Jurkat, Clone E6-1 (cell line): Measurements from ENCODE around the gene CD40.

Experiments used
- DNase-seq: peaks from one replicate; pipeline ENCODE4 v3.0.0-alpha.2; 2011; ENCODE audit warnings: low read depth, low spot score
- H3K4me3 ChIP-seq: 2 replicates; pipeline ENCODE4 v1.5.1; 2011; ENCODE audit warnings: mild to moderate bottlenecking, low read length, control low read depth, moderate library complexity

CD40 gene

DNA sequence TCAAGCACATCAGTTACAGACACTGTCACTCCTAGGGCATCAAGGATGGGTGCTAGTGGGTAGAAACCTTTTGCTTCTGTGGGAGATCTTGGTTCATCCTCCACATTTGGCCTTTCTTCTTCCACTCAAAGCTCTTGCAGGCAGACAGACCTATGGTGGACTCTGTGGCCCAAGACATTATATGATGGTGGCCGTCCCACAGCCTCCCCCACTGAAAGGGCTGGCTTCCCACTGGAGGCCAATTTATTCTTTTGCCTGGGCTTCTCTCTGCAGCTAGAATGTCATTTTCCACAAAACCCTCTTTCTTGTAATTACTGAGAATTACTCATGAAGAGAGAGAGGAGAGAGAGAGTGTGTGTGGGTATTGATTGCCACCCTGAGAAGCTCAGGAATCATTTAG is 43.8 kb downstream of the CD40 start:
- DNase-seq: no peak
- H3K4me3 ChIP-seq: no peak overlapping the region

GRCh38 chr20:46164254-46164653 is 46.1 kb downstream of the CD40 start:
- H3K4me3 ChIP-seq: no peak overlapping the region
- DNase-seq: no peak

GRCh38 chr20:46167080-46167479 is 49.0 kb downstream of the CD40 start:
- no peak for DNase-seq
- no peak overlapping the region for H3K4me3 ChIP-seq

- DNase-seq: no peak
- H3K4me3 ChIP-seq: no peak overlapping the region
Observed at GRCh38 chr20:46168438-46168837, 50.3 kb downstream of the CD40 start.

GRCh38 chr20:46169245-46170171 is 51.4 kb downstream of the CD40 start:
- DNase-seq: no peak
- no peak overlapping the region for H3K4me3 ChIP-seq

DNA sequence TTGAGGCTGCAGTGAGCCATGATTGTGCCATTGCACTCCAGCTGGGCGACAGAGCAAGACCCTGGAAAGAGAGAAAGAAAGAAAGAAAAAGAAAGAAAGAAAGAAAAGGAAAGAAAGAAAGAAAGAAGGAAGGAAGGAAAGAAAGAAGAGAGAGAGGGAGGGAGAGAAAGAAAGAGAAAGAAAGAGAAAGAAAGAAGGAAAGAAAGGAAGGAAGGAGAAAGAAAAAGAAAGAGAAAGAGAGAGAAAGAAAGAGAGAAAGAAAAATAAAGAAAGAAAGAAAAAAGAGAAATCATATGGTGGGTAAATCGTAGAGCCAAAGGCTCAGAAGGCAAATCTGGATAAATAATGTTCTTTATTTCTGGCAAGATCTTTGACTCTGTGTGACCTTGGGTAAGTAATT is 53.4 kb downstream of the CD40 start:
- H3K4me3 ChIP-seq: no peak overlapping the region
- no peak for DNase-seq

DNA sequence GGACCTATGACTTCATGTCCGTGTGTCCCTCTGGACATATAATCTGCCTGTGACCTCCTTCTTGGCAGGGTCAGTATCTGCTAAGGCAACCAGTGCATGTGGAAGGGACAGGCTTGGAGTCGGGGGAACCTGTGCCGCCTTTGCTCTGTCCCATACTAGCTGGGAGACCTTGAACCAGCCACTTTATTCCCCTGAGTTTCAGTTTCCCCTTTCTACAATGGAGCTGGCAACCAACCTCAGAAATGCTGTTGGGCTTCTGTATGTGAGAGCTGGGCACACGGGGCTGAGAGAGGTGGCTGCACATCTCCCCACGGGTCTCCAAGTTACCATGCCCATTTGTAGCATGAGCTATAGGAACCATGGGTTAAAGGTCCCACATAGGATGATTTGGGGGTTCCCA is 53.8 kb downstream of the CD40 start:
- no peak for DNase-seq
- H3K4me3 ChIP-seq: no peak overlapping the region

- H3K4me3 ChIP-seq: no peak overlapping the region
- DNase-seq: no peak
Observed at GRCh38 chr20:46172455-46172854, 54.3 kb downstream of the CD40 start.

DNA sequence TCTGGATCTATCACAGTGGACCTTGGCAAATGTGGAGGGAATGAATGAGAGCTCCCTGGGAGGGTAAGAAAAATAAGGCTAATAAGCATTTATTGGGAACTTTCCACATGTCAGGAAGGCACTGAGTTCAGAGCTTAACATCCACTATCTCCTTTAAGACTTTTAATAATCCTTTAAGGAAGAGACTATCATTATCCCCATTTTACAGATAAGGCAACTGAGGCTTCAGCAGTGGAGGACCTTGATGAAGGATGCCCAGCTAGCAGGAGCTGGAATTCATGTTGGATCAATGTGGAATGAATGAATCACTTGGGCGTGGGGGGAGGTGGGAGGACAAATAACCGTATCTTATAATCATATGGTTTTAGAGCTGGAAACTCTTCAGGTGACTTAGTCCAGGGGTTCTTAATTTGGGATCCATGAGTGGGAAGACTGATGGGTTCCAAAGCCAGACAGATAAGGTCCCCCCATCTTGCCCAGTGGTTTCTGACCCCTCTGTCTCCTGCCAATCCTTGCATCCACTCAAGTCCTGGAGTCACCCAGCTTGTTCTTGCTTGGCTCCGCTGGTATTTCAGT is 54.9 kb downstream of the CD40 start:
- no peak overlapping the region for H3K4me3 ChIP-seq
- DNase-seq: no peak

DNA sequence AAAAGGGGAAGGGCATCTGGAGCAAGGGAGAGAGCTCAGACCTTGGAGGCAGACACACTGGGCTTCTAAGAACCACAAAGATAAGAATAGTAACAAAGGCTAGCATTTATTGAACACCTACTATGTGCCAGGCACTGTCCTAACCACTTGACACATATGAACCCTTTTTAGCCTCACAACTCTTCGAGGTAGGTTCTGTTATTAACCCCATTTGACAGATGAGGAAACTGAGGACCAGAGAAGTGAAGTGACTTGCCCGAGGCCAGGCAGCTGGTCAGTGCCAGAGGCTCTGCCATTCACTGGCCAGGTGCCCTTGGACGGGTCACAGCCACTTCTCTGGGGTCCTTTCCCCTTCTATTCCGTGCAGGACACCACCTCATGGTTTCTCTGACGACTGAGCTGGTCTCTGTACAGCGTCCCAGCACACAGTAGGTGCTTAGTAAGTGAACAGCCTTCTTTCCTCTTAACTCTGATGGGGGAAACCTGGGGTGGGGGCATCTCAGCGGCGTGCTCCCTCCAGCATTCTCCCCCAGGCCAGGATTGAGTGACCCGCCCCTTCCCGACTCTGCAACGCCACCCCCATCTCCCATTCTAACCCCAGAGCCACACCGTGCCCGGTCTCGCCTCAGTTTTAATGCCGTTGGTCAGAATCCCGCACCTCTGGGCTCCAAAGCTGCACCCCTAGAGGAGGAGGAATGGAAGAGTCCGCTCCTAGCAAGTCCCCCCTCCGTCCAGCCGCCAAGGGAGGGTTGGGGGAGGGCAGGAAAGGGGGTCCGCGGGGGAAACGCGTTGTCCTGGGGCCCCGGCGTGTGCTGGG is 55.7 kb downstream of the CD40 start:
- DNase-seq: no peak
- no peak overlapping the region for H3K4me3 ChIP-seq

DNA sequence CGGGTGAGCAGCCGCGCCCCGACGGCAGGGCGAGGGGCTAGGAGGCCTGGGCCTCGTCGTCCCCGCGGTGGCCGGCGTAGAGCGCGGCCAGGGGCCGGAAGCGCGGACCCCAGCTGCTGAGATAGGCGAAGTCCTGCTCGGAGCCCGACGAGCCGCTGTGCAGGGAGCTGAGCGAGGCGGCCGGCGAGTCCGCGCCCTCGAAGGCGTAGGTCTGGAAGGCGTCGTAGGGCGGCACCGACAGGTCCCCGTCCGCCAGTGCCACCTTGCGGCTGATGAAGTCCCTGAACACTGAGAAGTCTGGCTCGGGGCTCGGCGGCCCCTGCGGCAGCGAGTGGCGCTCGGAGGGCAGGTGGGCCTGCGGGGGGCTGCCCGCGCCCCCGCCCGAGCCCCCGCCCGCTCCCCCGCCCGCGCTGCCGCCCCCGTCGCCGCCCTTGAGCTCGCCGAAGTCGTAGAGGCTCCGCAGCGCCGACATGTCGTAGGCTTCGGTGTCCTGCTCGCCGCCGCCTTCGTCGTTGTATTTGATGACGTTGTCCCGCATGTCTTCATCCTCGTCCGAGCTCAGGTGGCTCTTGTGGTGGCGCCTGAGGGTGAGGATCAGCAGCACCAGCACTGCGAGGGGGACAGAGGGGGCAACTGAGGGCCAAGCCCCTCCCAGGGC is 56.5 kb downstream of the CD40 start:
- peak; percentile 27 for DNase-seq
- H3K4me3 ChIP-seq: no peak overlapping the region

DNA sequence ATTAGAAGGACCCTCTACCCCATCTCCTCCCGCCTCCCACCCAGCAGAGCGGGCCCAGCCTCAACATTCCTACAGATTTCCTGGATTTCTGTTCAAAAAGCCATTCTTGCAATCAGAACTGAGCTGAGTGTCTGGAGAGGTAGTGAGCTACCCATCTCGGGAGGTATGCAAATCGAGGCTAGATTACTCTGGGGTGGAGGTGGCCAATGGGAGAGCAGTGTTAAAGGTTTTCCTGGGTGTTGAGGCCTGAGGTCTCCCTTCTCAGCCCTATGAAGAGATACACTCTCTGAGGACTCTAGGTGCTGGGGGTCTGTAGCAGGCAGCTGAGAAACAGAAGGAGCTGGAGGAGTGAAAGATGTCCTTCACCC is 57.0 kb downstream of the CD40 start:
- DNase-seq: no peak
- H3K4me3 ChIP-seq: no peak overlapping the region

DNA sequence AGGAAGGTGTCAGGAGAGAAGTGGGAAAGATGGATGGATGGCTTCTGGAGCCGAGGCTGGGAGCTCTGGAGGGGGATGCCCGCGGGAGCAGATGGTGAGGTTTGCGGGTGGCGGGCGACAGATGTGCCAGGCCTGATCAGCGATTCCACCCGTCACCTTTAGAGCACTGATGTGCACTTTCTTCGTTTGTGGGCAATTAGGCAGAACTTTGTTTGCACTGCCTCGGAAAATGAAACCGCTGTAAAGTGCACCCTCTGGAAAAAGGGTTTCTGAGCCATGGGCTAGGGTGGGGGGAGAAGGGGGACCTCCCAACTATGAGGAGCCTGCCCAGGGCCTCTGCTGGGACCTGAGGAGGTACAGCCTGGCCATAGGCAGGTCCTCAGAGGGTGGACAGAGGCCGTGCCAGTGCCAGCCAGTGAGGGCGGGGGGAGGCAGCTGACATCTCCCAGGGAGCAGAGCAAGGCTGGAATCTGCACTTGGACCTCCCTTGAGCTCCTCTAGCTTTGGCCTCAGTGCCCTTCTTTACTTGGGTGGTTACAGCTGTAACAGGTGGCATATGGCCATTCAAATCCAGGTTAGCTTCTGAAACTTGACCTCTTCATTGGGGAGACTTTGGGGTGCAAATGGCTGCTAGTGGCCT is 58.7 kb downstream of the CD40 start:
- peak; percentile 9 for DNase-seq
- no peak overlapping the region for H3K4me3 ChIP-seq

- no peak overlapping the region for H3K4me3 ChIP-seq
- DNase-seq: no peak
Observed at GRCh38 chr20:46177768-46178167, 59.7 kb downstream of the CD40 start.

DNA sequence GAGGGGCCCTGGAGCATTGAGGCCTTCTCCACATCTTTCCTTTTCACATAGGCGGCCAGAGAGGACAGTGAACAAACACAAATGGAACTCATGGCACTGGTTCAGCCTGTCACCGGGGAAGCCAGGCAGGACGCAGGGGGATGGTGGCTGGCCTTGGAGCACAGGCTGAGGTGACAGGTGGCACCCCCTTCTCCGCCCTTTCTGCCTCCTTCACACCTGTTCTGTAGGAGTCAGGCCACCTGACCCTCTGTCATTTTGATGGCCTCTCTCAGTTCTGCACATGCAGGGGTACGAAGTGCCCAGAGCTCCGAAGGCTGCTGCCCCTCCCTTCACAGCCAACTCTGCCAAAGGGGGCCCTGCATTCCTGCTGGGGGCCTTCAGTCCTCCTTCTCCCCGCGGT is 60.8 kb downstream of the CD40 start:
- H3K4me3 ChIP-seq: no peak overlapping the region
- DNase-seq: no peak
